Fibroblast of lung (primary cell): ENCODE measurements around the gene CRLF1. TPM values are rescaled to one million over a fixed set of nuclear protein-coding genes. Genes with fewer than 3 reads are reported as not detected.

Source experiments
- DNase-seq, 2 donors: peaks; one replicate each; pipeline versions ENCODE4 v3.0.0 to v3.0.0-alpha.2; 2010; ENCODE audit warnings: low read depth in 2 of 2
- H2AFZ ChIP-seq: 2 replicates; pipeline ENCODE4 v1.5.1; 2012; ENCODE audit warnings: low read length, control low read depth, inconsistent platforms
- H3K27ac ChIP-seq: 2 replicates; pipeline ENCODE4 v1.5.1; 2011; ENCODE audit warnings: low read length, control low read depth; ENCODE audit not compliant: insufficient read depth
- H3K27me3 ChIP-seq: 2 replicates; pipeline ENCODE4 v1.5.1; 2011; ENCODE audit warnings: mild to moderate bottlenecking, low read length; ENCODE audit not compliant: control insufficient read depth, insufficient read depth
- H3K36me3 ChIP-seq: 2 replicates; pipeline ENCODE4 v1.5.1; 2011; ENCODE audit warnings: low read length; ENCODE audit not compliant: control insufficient read depth, insufficient read depth
- H3K4me1 ChIP-seq: 2 replicates; pipeline ENCODE4 v1.5.1; 2011; ENCODE audit warnings: low read length; ENCODE audit not compliant: control insufficient read depth, insufficient read depth; ENCODE audit errors: extremely low read depth
- H3K4me2 ChIP-seq: 2 replicates; pipeline ENCODE4 v1.5.1; 2011; ENCODE audit warnings: low read length, control low read depth; ENCODE audit not compliant: insufficient read depth; ENCODE audit errors: extremely low read depth
- H3K4me3 ChIP-seq, 4 experiments: fragments of 200-600 bp in 1 of 4; sonication (generic) in 1 of 4; replicated peaks in 1 of 4; 2 replicates each; pipeline ENCODE4 v1.5.1; 2011 to 2016; ENCODE audit warnings: low read length in 4 of 4, low read depth in 3 of 4, mild to moderate bottlenecking in 3 of 4, control low read depth in 2 of 4, inconsistent platforms in 1 of 4, mixed read lengths in 1 of 4; ENCODE audit not compliant: insufficient read depth in 1 of 4; ENCODE audit errors: control extremely low read depth in 1 of 4
- H3K79me2 ChIP-seq: 2 replicates; pipeline ENCODE4 v1.5.1; 2012; ENCODE audit warnings: mild to moderate bottlenecking, low read length, inconsistent platforms; ENCODE audit not compliant: control insufficient read depth, insufficient read depth
- H3K9ac ChIP-seq: 2 replicates; pipeline ENCODE4 v1.5.1; 2011; ENCODE audit warnings: mild to moderate bottlenecking, low read length, control low read depth; ENCODE audit not compliant: insufficient read depth
- H3K9me3 ChIP-seq: 2 replicates; pipeline ENCODE4 v1.5.1; 2012; ENCODE audit warnings: low read depth, low read length; ENCODE audit not compliant: control insufficient read depth, insufficient read depth
- H4K20me1 ChIP-seq: 2 replicates; pipeline ENCODE4 v1.5.1; 2011; ENCODE audit warnings: low read length; ENCODE audit not compliant: control insufficient read depth, insufficient read depth; ENCODE audit errors: extremely low read depth
- CTCF ChIP-seq, 2 donors: IDR thresholded peaks in 1 of 2; conservative IDR thresholded peaks in 1 of 2; 1 replicate in 1 of 2; 2 replicates in 1 of 2; pipeline ENCODE4 v1.5.1; 2011 to 2012; ENCODE audit warnings: low read length in 2 of 2, control low read depth in 1 of 2, inconsistent platforms in 1 of 2, low read depth in 1 of 2, mild to moderate bottlenecking in 1 of 2
- EZH2 ChIP-seq: IDR thresholded peaks from 2 replicates; pipeline ENCODE4 v1.5.1; 2012; ENCODE audit warnings: low read length, control low read depth, mild to moderate bottlenecking; ENCODE audit errors: missing control alignments
- polyA plus RNA-seq, 2 donors: library from polyadenylated mRNA; depleted of rRNA in 1 of 2; stranded (reverse) in 1 of 2; unstranded in 1 of 2; fragments of >200 nt; gene quantifications; 2 replicates each; pipeline ENCODE4 v1.2.1, GENCODE V29; 2011 to 2012; ENCODE audit warnings: missing spikeins in 1 of 2
- total RNA-seq: library from RNA; depleted of rRNA; stranded (reverse); fragments of >200 nt; gene quantifications from 2 replicates; pipeline ENCODE4 v1.2.1, GENCODE V29; 2014

Gene CRLF1
- total and polyA plus RNA-seq, 2 donors (not counting 1 experiment from before 2014, with no cell fraction given) = 2.2 to 2.5 TPM

- TF ChIP-seq EZH2 = no peak
- TF ChIP-seq CTCF (conservative IDR thresholded peaks at IDR 0.05 in 1 of 2, IDR thresholded peaks at IDR 0.05 in 1 of 2; ENCODE audit: low read depth in 1 of 2, low read length in 2 of 2) = no peak
- H3K4me2 ChIP-seq = peak overlapping the region; percentile 83
- H4K20me1 ChIP-seq = no peaks in the 10 kb centered on the region
- H2AFZ ChIP-seq = no peak overlapping the region
- peak overlapping the region; percentile 69 for H3K9ac ChIP-seq
- no peaks in the 10 kb centered on the region for H3K79me2 ChIP-seq
- peak overlapping the region in 3 of 4 experiments; percentile 8 to 40 (median 22) for H3K4me3 ChIP-seq
- no peaks in the 10 kb centered on the region for H3K9me3 ChIP-seq
- H3K27me3 ChIP-seq = no peaks in the 10 kb centered on the region
- no peaks in the 10 kb centered on the region for H3K36me3 ChIP-seq
- peak; percentile 81 to 92 for DNase-seq
- H3K27ac ChIP-seq = peak overlapping the region; percentile 99
- H3K4me1 ChIP-seq = peaks cover 30% of the 10 kb centered on the region
Observed at GRCh38 chr19:18650468-18651041, 44.0 kb upstream of the CRLF1 start.

- Histone ChIP-seq H3K9me3 (no peaks in the 10 kb centered on the region), H3K27me3 (no peaks in the 10 kb centered on the region), H4K20me1 (no peaks in the 10 kb centered on the region), H3K9ac (peak overlapping the region; percentile 69), H3K4me3 (peak overlapping the region in 3 of 4 experiments; percentile 5 to 40 (median 22)), H3K27ac (peak overlapping the region; percentile 99), H3K36me3 (no peaks in the 10 kb centered on the region), H3K4me1 (peaks cover 30% of the 10 kb centered on the region), H2AFZ (no peak overlapping the region), H3K79me2 (no peaks in the 10 kb centered on the region), H3K4me2 (peak overlapping the region; percentile 83)
- peak in 1 of 2 donors; percentile 71 for DNase-seq
- TF ChIP-seq EZH2 (no peak), CTCF (conservative IDR thresholded peaks at IDR 0.05 in 1 of 2, IDR thresholded peaks at IDR 0.05 in 1 of 2; ENCODE audit: low read depth in 1 of 2, low read length in 2 of 2) (no peak)
Observed at GRCh38 chr19:18650021-18650390, 43.4 kb upstream of the CRLF1 start.

- peak; percentile 74 to 77 for DNase-seq
- peak overlapping the region; percentile 99 for H3K27ac ChIP-seq
- H2AFZ ChIP-seq = no peak overlapping the region
- peak overlapping the region; percentile 69 for H3K9ac ChIP-seq
- no peaks in the 10 kb centered on the region for H3K79me2 ChIP-seq
- H3K4me2 ChIP-seq = peak overlapping the region; percentile 97
- no peaks in the 10 kb centered on the region for H3K36me3 ChIP-seq
- H4K20me1 ChIP-seq = no peaks in the 10 kb centered on the region
- H3K9me3 ChIP-seq = no peaks in the 10 kb centered on the region
- TF ChIP-seq EZH2 (no peak), CTCF (conservative IDR thresholded peaks at IDR 0.05 in 1 of 2, IDR thresholded peaks at IDR 0.05 in 1 of 2; ENCODE audit: low read depth in 1 of 2, low read length in 2 of 2) (no peak)
- peak overlapping the region in 3 of 4 experiments; percentile 11 to 40 (median 14) for H3K4me3 ChIP-seq
- peaks cover 30% of the 10 kb centered on the region for H3K4me1 ChIP-seq
- no peaks in the 10 kb centered on the region for H3K27me3 ChIP-seq
Observed at GRCh38 chr19:18649371-18650020, 42.9 kb upstream of the CRLF1 start.
